B cell (primary cell): ENCODE measurements around the gene SRRM5. TPM values are rescaled to one million over a fixed set of nuclear protein-coding genes. Genes with fewer than 3 reads are reported as not detected.

Source experiments
- ATAC-seq: fragments of 200-7000 bp; cut with Tn5 transposase; one replicate; pipeline ENCODE4 v1.10.0; 2021; ENCODE audit warnings: low read depth, mild to moderate bottlenecking, moderate number of reproducible peaks, moderate library complexity
- CTCF ChIA-PET: fragments of 350-600 bp; sonication (Branson Sonifier 250); formaldehyde crosslinking; loops from one replicate; lab custom pipeline; 2021; ENCODE audit warnings: antibody characterized with exemption, inconsistent platforms; lab: Charles Lee
- POLR2A ChIA-PET: fragments of 350-600 bp; sonication (Branson Sonifier 250); formaldehyde crosslinking; loops from one replicate; lab custom pipeline; 2021; ENCODE audit warnings: antibody characterized with exemption; lab: Charles Lee
- DNase-seq: peaks from one replicate; pipeline ENCODE4 v3.0.0; 2013
- H2AFZ ChIP-seq: 2 replicates; pipeline ENCODE4 v1.6.1; 2012; ENCODE audit warnings: mild to moderate bottlenecking, low read depth, low read length; ENCODE audit not compliant: insufficient read depth, poor library complexity, severe bottlenecking
- H3K27ac ChIP-seq, 2 donors: 1 replicate in 1 of 2; 2 replicates in 1 of 2; pipeline ENCODE4 v1.5.1; 2012 to 2013; ENCODE audit warnings: low read length in 2 of 2, mild to moderate bottlenecking in 2 of 2, moderate library complexity in 1 of 2
- H3K27me3 ChIP-seq, 4 experiments: fragments of 200-600 bp in 1 of 4; sonication (generic) in 1 of 4; replicated peaks in 1 of 4; 1 replicate in 2 of 4; 2 replicates in 2 of 4; pipeline versions ENCODE4 v1.6.1 to v1.7.0; 2013 to 2016; ENCODE audit warnings: low read length in 3 of 4, mild to moderate bottlenecking in 2 of 4, mixed read lengths in 1 of 4, moderate library complexity in 1 of 4; ENCODE audit not compliant: insufficient read depth in 4 of 4, control insufficient read depth in 3 of 4; ENCODE audit errors: control extremely low read depth in 1 of 4
- H3K36me3 ChIP-seq, 2 experiments: replicated peaks in 1 of 2; 1 replicate in 1 of 2; 2 replicates in 1 of 2; pipeline versions ENCODE4 v1.6.1 to v1.7.1; 2013; ENCODE audit warnings: low read length in 1 of 2; ENCODE audit not compliant: insufficient read depth in 2 of 2, control insufficient read depth in 1 of 2; ENCODE audit errors: control extremely low read depth in 1 of 2, extremely low read depth in 1 of 2
- H3K4me1 ChIP-seq, 2 donors: fragments of 200-600 bp in 1 of 2; sonication (generic) in 1 of 2; 1 replicate in 1 of 2; 2 replicates in 1 of 2; pipeline versions ENCODE4 v1.5.1 to v1.6.1; 2013 to 2017; ENCODE audit warnings: low read length in 2 of 2; ENCODE audit not compliant: control insufficient read depth in 2 of 2, insufficient read depth in 2 of 2
- H3K4me2 ChIP-seq: replicated peaks from 2 replicates; pipeline ENCODE3; 2012; ENCODE audit warnings: mild to moderate bottlenecking, low read depth, low read length; ENCODE audit not compliant: poor library complexity, severe bottlenecking
- H3K4me3 ChIP-seq, 5 experiments: fragments of 200-600 bp in 1 of 5; sonication (generic) in 1 of 5; 1 replicate in 3 of 5; 2 replicates in 2 of 5; pipeline versions ENCODE4 v1.5.1 to v1.7.0; 2011 to 2016; ENCODE audit warnings: low read length in 4 of 5, mild to moderate bottlenecking in 4 of 5, low read depth in 2 of 5, control low read depth in 1 of 5, moderate library complexity in 1 of 5; ENCODE audit not compliant: insufficient read depth in 1 of 5; ENCODE audit errors: control extremely low read depth in 1 of 5, extremely low read depth in 1 of 5
- H3K79me2 ChIP-seq: fragments of 200-600 bp; sonication (generic); one replicate; pipeline ENCODE4 v1.6.0; 2016; ENCODE audit warnings: low read length; ENCODE audit not compliant: control insufficient read depth, insufficient read depth
- H3K9ac ChIP-seq: fragments of 200-600 bp; sonication (generic); 2 replicates; pipeline ENCODE4 v1.6.1; 2017; ENCODE audit warnings: mild to moderate bottlenecking, low read length, moderate library complexity
- H3K9me3 ChIP-seq, 3 donors: one replicate each; pipeline versions ENCODE4 v1.6.1 to v1.7.1; 2013; ENCODE audit warnings: low read length in 2 of 3; ENCODE audit not compliant: control insufficient read depth in 2 of 3, insufficient read depth in 1 of 3; ENCODE audit errors: control extremely low read depth in 1 of 3
- H4K20me1 ChIP-seq: 2 replicates; pipeline ENCODE4 v1.6.0; 2012; ENCODE audit warnings: mild to moderate bottlenecking, low read length; ENCODE audit not compliant: insufficient read depth, control insufficient read depth, poor library complexity, severe bottlenecking
- H3K27ac Mint-ChIP-seq: one replicate; pipeline ENCODE4 v1.8.0; 2021; ENCODE audit warnings: mixed read lengths
- H3K27me3 Mint-ChIP-seq: one replicate; pipeline ENCODE4 v1.8.0; 2021; ENCODE audit warnings: mixed read lengths
- H3K4me1 Mint-ChIP-seq: one replicate; pipeline ENCODE4 v1.8.0; 2021; ENCODE audit warnings: mixed read lengths
- H3K4me3 Mint-ChIP-seq: one replicate; pipeline ENCODE4 v1.8.0; 2021; ENCODE audit warnings: mixed read lengths
- H3K9me3 Mint-ChIP-seq: one replicate; pipeline ENCODE4 v1.8.0; 2022; ENCODE audit warnings: mixed read lengths; ENCODE audit not compliant: insufficient read depth
- CTCF ChIP-seq: fragments of 200-600 bp; IDR thresholded peaks from one replicate; pipeline ENCODE4 v1.8.0; 2022; ENCODE audit warnings: antibody characterized with exemption, mild to moderate bottlenecking
- EZH2 ChIP-seq: IDR thresholded peaks from 2 replicates; pipeline ENCODE4 v1.6.1; 2012; ENCODE audit warnings: borderline replicate concordance, low read depth, mild to moderate bottlenecking, moderate library complexity, low read length; ENCODE audit not compliant: insufficient read depth, poor library complexity, severe bottlenecking
- WGBS: methylation state at CpG from one replicate; pipeline ENCODE4 v1.1.5; 2013; ENCODE audit warnings: missing lambda C conversion rate; ENCODE audit not compliant: insufficient coverage; 5-methylcytosine and 5-hydroxymethylcytosine counted together
- intact Hi-C: fragments of 100-400 bp; cut with micrococcal nuclease; formaldehyde crosslinking; loops from one replicate; pipeline ENCODE4 v1.10.0; 2022
- polyA plus RNA-seq: library from polyadenylated mRNA; depleted of rRNA; stranded (reverse); fragments of >200 nt; gene quantifications from 2 replicates; pipeline ENCODE4 v1.2.3, GENCODE V29; 2012
- total RNA-seq, 2 donors: library from RNA; stranded (reverse); fragments of 120-200 nt in 1 of 2; gene quantifications; 1 replicate in 1 of 2; 2 replicates in 1 of 2; pipeline versions ENCODE4 v1.2.3 to v1.2.4, GENCODE V29; 2013 to 2022

The SRRM5 gene
- total and polyA plus RNA-seq, 2 donors (not counting 1 experiment from before 2014, with no cell fraction given), result 0.64 to 1.4 TPM

GRCh38 chr19:43582495-43582894 is 29.4 kb upstream of the SRRM5 start:
- intact Hi-C loops, result no loop called here
- peaks cover 53% of the 10 kb centered on the region for H3K4me1 Mint-ChIP-seq

DNA sequence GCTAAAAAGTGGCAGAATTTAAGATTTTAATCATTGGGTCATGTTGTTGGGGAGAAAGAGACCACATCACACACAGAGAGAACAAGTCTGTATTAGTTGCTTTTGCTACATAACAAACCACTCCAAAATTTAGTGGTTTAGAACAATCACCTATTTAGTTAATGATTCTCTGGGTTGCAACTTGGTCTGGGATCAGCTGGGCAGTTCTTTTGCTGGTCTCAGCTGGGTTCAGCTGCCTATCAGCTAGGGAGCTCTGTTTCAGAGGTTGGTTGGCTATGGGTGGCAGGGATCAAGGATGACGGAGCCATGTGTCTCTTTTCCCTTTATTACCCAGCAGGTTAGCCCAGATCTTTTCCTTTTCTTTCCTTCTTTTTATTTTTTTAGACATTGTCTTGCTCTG is 27.4 kb upstream of the SRRM5 start:
- peak overlapping the region; percentile 0 to 66 for H3K27ac ChIP-seq
- H3K4me3 ChIP-seq, result no peak overlapping the region
- H3K4me3 Mint-ChIP-seq, result no peak overlapping the region
- peaks cover 0 to 8% (median 0%) of the 10 kb centered on the region in 3 donors for H3K9me3 ChIP-seq
- peaks cover 11% of the 10 kb centered on the region for H3K79me2 ChIP-seq
- TF ChIP-seq EZH2 (no peak), CTCF (no peak)
- WGBS, result no CpG with 5 or more reads among the region's 1 CpG
- H3K27ac Mint-ChIP-seq, result peak overlapping the region; percentile 77
- ChIA-PET CTCF (interaction anchor here (1.1 to 2.1 kb wide), 3 partner anchors 10 to 137 kb away, joined by 4 to 14 read pairs (median 5); no protein-coding TSS in a partner anchor), POLR2A (no interaction called here)
- no peak overlapping the region for H3K9ac ChIP-seq
- no peak for DNase-seq
- no peak for ATAC-seq
- H2AFZ ChIP-seq, result no peak overlapping the region
- peaks cover 48% of the 10 kb centered on the region for H3K4me1 Mint-ChIP-seq
- intact Hi-C loops, result no loop called here
- H3K27me3 Mint-ChIP-seq, result no peaks in the 10 kb centered on the region
- H3K27me3 ChIP-seq, result no peaks in the 10 kb centered on the region
- no peaks in the 10 kb centered on the region for H4K20me1 ChIP-seq
- H3K4me1 ChIP-seq, result peaks cover 29 to 66% of the 10 kb centered on the region in 2 donors
- H3K36me3 ChIP-seq, result peaks cover 0 to 2% of the 10 kb centered on the region in 2 experiments
- H3K9me3 Mint-ChIP-seq, result no peaks in the 10 kb centered on the region
- peak overlapping the region; percentile 42 for H3K4me2 ChIP-seq

More at GRCh38 chr19:43582495-43582894, 29.4 kb upstream of the SRRM5 start:
- Histone ChIP-seq H3K4me1 (peaks cover 29 to 64% of the 10 kb centered on the region in 2 donors), H3K4me2 (no peak overlapping the region), H3K9ac (no peak overlapping the region), H4K20me1 (no peaks in the 10 kb centered on the region), H3K36me3 (no peaks in the 10 kb centered on the region), H3K9me3 (peaks cover 0 to 8% (median 0%) of the 10 kb centered on the region in 3 donors), H3K27me3 (no peaks in the 10 kb centered on the region), H3K27ac (no peak overlapping the region), H3K4me3 (no peak overlapping the region), H2AFZ (no peak overlapping the region), H3K79me2 (peaks cover 11% of the 10 kb centered on the region)
- H3K27ac Mint-ChIP-seq, result no peak overlapping the region
- DNase-seq (no peak), ATAC-seq (no peak)
- TF ChIP-seq EZH2, result no peak
- no peak for TF ChIP-seq CTCF
- 100% methylated on average over 1 of the region's 2 CpGs for WGBS
- H3K4me3 Mint-ChIP-seq, result no peak overlapping the region
- ChIA-PET POLR2A (no interaction called here), CTCF (no interaction called here)
- H3K9me3 Mint-ChIP-seq, result no peaks in the 10 kb centered on the region
- H3K27me3 Mint-ChIP-seq, result no peaks in the 10 kb centered on the region
